NCI-H748 treated with DMSO at 0.1 percent for 48 hours (cell line): Measurements from ENCODE around the gene UNC13D.
A peak's percentile ranks its signal among the peaks of the same experiment; 100 is the strongest.
"Not testable (repeated sequence)": the region's sequence is repeated elsewhere in the genome, so short reads cannot be mapped to it uniquely, and the experiment has no call there.

ENCODE experiments used
- DNase-seq: peaks from one replicate; lab custom pipeline; 2025; lab: John Stamatoyannopoulos, UW

The UNC13D gene

DNA sequence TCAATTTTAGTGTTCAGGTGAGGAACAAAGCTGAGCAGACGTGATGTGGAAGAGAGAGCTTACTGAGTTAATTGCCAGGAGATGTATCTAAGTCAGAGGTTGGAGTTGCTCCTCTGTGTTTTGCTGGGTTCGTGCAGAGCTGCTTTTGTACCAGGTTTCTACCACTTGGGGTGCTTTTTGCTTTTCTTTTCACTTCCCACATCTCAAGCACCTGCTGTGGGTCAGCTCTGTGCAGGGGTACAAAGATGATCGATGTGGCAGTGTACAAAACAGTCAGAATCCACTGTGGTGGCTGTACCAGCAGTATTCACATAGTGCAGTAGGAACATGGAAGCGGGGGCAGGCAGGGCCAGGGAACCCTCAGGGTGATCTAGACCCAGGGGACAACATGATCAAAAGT lies 44.8 kb downstream of the UNC13D start:
- no peak for DNase-seq

DNA sequence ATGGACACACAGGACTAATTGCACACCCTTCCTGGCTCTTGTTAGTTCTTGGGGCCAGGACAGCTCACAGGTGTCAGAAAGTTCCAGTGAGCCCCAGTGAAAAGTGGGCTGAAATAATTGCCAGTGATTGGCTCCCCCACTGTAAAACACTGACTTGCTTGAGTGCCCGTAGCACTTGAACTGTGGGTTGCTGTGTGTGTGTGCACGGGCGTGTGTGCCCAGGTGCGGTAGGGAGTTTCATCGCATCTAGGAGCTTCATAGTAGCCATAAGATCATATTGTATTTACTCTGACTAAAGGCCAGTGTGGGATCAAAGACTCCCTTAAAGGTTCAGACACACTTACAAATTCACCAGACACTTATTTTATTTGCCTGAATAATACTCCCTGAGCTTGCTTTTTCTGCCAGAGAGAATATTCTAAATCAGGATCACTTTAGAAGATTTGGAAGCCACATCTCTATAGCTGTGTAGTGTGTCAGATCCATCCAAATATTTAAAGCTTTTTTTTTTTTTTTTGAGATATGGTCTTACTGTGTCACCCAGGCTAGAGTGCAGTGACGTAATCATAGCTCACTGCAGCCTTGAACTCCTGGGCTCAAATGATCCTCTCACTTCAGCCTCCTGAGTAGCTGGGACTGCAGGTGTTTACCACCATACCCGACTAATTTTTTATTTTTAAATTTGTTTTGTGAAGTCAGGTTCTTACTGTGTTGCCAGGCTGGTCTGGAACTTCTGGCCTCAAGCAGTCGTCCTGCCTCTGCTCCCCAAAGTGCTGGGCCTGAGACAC lies 48.2 kb downstream of the UNC13D start:
- DNase-seq, result no peak

DNA sequence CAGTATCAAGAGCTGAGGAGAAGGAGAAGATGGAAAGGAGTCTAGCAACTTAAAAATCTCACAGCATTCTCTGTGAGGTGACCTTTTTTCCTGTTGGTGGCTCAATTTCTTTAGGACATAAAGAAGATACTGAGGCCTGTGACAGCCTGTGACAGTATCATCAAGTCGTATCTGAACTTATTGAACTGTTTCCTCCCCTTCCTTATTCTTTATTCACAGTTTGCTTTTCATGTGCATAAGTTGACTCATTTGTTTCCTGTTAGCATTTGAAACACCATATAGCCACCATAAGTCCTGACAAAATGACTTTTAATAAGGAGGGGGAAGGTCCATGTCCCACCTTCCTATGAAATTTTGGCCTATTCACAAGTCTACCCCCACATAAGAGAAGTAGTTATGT lies 50.7 kb downstream of the UNC13D start:
- DNase-seq, result no peak

DNA sequence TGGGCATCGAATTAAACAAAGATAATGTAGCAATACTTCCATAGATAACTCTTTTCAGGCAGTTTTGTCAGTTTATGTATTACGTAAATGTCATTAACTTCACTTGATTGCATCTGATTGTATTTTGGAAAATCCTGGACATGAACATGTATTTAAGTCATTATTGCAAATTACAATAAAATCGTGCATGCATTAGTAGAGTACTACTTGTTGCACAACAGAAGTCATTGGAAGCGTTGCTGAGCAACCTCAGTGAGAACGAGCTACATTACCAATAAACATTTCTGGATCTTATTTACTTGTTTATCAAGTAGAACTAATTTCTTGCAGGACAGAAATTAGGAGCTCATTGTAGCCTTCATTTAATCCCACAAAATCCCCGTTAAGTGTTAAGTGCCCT lies 53.0 kb downstream of the UNC13D start:
- no peak for DNase-seq

DNA sequence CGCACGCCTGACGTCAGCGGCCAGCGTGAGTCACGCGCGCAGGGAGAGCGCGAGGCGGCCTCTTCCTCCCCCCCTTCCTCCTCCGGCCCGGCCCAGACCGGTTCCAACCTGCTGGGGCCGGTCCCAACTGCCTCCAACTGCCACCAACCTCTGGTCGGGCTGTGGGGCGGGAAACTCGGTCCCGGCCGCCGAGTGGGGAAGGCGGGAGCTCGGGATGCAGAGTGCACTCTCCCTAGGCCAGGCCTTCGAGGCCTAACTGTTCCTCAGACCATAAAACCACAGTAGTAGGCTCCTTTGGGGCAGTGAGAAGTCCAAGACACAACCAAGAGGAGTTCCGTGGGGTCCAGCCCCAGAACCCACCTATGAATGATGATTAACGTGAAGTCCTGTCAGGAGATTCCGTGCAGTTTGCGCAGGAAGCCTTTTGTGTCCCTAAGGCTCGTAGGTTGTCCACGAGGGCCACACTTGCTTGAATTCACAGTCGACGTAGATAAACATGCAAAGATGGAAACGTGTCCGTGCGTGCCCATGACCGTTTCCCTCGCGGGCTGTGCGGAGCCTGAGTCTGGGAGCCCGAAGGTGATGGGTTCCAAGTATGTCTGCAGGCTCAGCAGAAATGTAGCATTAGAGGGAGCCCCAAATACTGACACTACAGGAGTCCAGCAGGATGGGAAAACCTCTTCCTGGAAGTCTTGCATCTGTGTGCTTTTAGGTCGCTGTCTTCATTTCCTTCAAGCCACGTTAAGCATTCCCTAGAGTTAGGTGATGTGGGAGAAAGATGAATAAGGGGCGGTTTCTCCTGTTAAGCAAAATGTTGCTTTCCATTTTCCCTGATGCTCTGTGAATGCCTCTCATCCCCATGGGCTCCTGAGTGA lies 59.0 kb downstream of the UNC13D start:
- DNase-seq, result peak; percentile 66

- DNase-seq, result peak; percentile 93
Measured at GRCh38 chr17:75784473-75785015, 59.7 kb downstream of the UNC13D start, which contains the start of gene UNK. Gene UNK, plus strand, starts transcription at chr17:75784806. Its CDS starts 75 bp downstream, at chr17:75784881.

- no peak for DNase-seq
Measured at GRCh38 chr17:75783803-75784472, 60.3 kb downstream of the UNC13D start.

- peak; percentile 38 for DNase-seq
Measured at GRCh38 chr17:75783069-75783783, 61.0 kb downstream of the UNC13D start.

DNA sequence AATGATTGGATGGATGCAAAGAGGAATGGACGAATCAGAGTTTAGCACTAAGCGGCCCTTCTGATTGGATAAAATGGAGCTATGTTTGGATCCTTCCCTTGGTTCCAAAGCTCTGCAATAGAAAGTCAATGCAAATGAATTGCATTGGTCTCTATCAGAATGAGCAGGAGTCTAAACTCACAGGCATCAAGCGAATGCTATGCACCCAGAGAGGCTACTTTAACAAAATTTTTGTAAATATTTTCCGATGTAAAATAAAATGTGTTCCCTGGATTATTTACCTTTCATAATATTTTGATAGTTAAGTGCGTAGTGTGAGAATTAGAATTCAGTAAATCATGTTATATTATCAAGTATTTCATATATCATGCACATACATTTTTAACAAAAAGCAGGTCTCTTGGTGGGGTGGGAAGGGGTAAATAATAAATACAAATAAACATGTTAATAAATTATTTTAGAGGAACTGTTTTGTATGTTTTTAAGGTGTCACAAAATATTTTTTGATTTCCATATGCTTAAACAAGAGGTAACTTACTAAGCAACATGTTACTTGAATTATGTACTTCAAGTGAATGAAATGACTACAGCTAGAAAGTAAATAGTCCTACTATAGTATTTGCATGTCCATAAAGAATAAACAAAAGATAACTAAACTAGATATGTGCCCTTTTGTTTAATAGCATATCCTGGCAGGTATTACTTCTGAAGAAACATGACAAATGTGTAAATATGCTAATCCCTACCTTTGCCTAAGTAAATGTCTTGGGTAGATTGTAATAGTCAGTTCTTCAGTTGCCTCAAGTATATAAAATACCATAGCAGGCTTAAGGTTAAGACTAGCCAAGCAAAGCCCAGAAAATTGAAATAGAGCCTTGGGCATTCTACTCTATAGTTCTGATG lies 64.0 kb downstream of the UNC13D start:
- no peak for DNase-seq

DNA sequence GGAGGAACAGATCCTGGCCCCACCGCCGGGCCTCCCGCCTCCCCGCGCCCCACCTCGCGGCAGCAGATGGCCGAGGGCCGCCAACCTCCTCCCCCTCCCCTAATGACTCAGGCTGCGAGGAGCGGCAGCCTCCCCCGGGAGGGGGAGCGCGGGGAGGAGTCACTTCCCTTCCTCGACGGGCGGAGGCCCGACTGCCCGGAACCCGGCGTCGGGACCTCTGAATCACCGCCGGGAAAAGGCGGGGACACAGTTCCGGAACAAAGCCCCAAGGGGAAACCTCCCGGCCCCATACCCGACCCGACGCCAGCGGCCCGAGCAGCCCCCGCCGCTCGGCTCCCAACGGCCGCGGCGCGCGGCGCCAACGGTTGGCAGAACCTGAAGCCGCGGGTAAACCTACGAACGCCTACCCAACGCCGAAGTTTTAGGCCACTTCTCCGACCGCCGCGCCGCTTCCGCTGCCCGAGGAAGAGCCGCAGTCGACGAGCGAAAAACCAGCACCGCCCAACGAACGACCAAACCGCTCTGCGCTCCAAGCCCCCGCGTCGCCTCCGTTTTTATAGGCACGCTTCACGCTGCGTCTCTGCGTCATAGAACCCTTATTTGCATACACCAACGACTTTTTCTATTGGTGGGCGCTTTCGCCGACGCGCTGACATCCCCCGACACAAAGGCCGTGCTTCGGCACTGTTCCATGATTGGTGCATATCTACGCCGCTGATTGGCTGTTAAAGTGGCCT lies 64.8 kb downstream of the UNC13D start:
- DNase-seq, result peak; percentile 97

GRCh38 chr17:75778861-75779249 lies 65.3 kb downstream of the UNC13D start:
- DNase-seq, result no peak

DNA sequence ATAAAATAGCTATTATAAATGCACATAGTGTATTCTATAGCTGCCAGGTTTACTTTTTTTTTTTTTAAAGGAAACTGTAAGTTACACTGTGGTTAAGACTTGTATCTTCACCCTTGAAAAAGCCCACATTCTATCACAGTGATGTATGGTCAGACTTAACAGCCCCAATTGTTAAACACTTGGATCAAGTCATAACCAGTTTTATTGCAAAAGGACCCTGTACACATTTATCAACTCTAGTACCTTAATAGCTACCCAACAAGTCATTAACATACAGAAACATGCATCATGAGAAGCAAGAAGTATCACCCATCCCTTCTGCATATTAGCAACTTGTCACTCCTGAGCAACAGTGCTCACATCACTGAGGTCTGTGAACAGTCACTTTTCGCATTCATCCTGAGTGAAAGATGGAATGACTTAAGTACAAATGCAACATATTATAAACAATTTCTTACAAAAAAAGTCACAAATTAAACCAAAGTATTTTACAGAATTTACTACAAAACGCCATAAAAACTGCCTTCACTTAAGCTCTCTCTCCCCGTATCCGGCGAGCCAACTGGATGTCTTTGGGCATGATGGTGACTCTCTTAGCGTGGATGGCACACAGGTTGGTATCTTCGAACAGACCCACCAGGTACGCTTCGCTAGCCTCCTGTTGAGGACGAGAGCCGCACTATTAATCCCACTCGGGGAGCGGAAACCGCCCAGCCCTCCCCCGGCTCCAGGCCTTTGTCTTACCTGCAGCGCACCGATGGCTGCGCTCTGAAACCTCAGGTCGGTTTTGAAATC lies 65.9 kb downstream of the UNC13D start:
- not testable (repeated sequence) for DNase-seq

DNA sequence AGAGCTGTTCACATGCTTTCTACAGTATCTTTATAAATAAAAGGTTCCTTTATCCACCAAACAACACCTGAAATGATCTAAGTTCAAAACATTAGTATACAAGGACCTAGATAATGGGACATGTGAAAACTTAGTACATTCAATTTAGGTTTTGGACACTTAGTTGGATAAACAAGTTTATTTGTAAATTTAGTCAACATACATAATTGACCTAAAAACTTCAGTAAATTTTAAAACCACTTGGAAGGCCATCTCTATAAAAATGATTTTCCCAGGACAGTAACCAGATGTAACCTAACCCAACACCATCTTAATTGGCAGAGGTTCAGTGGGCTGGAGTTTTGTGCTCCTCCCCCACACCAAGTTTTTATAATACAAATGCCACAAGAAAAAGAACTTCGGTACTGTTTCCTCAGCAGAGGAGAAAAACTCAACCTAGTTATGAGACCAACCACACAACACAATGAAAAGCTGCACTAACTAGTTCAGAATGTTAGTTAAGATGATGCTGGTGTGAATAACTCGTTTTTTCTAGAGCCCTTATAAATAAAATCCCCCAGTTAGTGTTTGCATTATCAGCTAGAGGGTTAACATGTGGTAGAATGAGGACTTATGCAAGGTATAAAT lies 66.8 kb downstream of the UNC13D start:
- no peak for DNase-seq
